Pancreas (tissue), 10 donors: ENCODE measurements around the gene MED31. TPM values are rescaled to one million over a fixed set of nuclear protein-coding genes. Genes with fewer than 3 reads are reported as not detected.
"Not testable (repeated sequence)": the region's sequence is repeated elsewhere in the genome, so short reads cannot be mapped to it uniquely, and the experiment has no call there.

Experiments
- ATAC-seq, 4 donors: fragments of 200-7000 bp; cut with Tn5 transposase; one replicate each; pipeline versions ENCODE4 v1.8.0 to v1.9.1; 2020; ENCODE audit warnings: mild to moderate bottlenecking in 4 of 4, moderate library complexity in 4 of 4
- DNase-seq, 6 donors: peaks; one replicate each; pipeline ENCODE4 v3.0.0-alpha.2; 2020
- FAIRE-seq: peaks from 2 replicates; lab custom pipeline; 2012; peaks lifted over from hg19 to GRCh38; lab: Jason Lieb, UNC
- H3K27ac ChIP-seq, 4 donors: fragments of 200-600 bp; sonication (generic); 1 replicate in 3 of 4; 2 replicates in 1 of 4; pipeline versions ENCODE4 v1.5.0 to v1.8.0; 2020
- H3K27me3 ChIP-seq, 4 donors: fragments of 200-600 bp; one replicate each; pipeline ENCODE4 v1.8.0; 2021
- H3K36me3 ChIP-seq, 3 donors: fragments of 200-600 bp; sonication (generic) in 1 of 3; one replicate each; pipeline versions ENCODE4 v1.5.0 to v1.8.0; 2020 to 2021
- H3K4me1 ChIP-seq, 3 donors: fragments of 200-600 bp; one replicate each; pipeline ENCODE4 v1.8.0; 2021
- H3K4me3 ChIP-seq, 4 donors: fragments of 200-600 bp; sonication (generic) in 2 of 4; one replicate each; pipeline versions ENCODE4 v1.5.0 to v1.8.0; 2020 to 2021
- H3K9me3 ChIP-seq, 4 donors: fragments of 200-600 bp; one replicate each; pipeline ENCODE4 v1.8.0; 2021
- WGBS, 2 donors: extraction: QIAGEN DNeasy Blood & Tissue Kit; methylation state at CpG; one replicate each; pipeline ENCODE4 v1.1.7; 2013; 5-methylcytosine and 5-hydroxymethylcytosine counted together
- intact Hi-C, 3 donors: fragments of 100-400 bp; cut with DNase I; formaldehyde crosslinking; loops; one replicate each; pipeline versions ENCODE4 v1.11.1 to v1.14.2; 2022
- polyA plus RNA-seq, 2 donors: library from polyadenylated mRNA; stranded (reverse); fragments of 200-250 nt; gene quantifications; one replicate each; pipeline ENCODE4 v1.2.3, GENCODE V29; 2013
- total RNA-seq, 6 donors: library from RNA; stranded (reverse); fragmentation: NEBNext Ultra II Directional in 4 of 6; extraction: Animal tissue kit (Norgen Biotek cat#: 25700) in 4 of 6; gene quantifications; one replicate each; pipeline versions ENCODE4 v1.2.1 to v1.2.4, GENCODE V29; 2021 to 2023
- TF ChIP-seq, protein P1 (sequence below), 4 donors: fragments of 200-600 bp; sonication (generic) in 3 of 4; IDR thresholded peaks; one replicate each; pipeline versions ENCODE4 v1.5.0 to v1.8.0; 2021; ENCODE audit warnings: antibody characterized with exemption in 4 of 4
- donor health status: healthy with polysubstance abuse.
- donor health status: DM: no; HTN: no; CAD: no; lungs with moderate emphysema.
- donor health status: DM: no; HTN: no; CAD: no.
- donor health status: control.
- donor health status: control.
- donor health status: Bipolar disorder and iron deficiency.
- donor health status: DM: yes; HTN: yes; CAD: no.
- donor health status: DM: no; HTN: no; CAD: no.
- donor health status: DM: no; HTN: no; CAD: no.
- donor health status: DM: yes; HTN: yes; CAD: no.

Gene MED31
- total and polyA plus RNA-seq, 8 donors: 2.2 to 14.5 (median 6.4) TPM

DNA sequence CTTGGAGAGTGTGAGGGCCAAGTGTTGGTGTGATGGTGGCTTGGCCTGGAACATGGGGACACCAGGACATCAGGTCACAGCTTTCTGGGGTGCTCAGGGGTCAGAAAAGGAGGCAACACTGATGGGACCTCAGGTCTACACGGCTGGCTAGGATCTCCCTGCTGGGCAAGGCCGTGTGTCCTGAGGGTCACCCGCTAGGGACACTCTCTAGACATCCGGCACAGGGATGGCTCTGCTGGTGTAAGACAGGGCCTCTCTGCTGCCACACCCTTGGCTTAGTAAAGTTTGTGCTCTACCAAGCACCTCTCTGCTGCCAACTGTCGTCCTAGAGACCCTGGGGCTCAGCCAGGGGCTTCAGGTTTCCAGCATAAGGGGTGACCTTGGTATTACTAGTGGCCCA is 45.5 kb upstream of the MED31 start:
- H3K9me3 ChIP-seq: no peaks in the 10 kb centered on the region
- ATAC-seq (no peak), DNase-seq (no peak), FAIRE-seq (no peak)
- no peak overlapping the region for H3K27ac ChIP-seq
- WGBS, 2 donors: 68 to 88% methylated on average over 5 of the region's 5 CpGs
- TF ChIP-seq, protein P1, sequence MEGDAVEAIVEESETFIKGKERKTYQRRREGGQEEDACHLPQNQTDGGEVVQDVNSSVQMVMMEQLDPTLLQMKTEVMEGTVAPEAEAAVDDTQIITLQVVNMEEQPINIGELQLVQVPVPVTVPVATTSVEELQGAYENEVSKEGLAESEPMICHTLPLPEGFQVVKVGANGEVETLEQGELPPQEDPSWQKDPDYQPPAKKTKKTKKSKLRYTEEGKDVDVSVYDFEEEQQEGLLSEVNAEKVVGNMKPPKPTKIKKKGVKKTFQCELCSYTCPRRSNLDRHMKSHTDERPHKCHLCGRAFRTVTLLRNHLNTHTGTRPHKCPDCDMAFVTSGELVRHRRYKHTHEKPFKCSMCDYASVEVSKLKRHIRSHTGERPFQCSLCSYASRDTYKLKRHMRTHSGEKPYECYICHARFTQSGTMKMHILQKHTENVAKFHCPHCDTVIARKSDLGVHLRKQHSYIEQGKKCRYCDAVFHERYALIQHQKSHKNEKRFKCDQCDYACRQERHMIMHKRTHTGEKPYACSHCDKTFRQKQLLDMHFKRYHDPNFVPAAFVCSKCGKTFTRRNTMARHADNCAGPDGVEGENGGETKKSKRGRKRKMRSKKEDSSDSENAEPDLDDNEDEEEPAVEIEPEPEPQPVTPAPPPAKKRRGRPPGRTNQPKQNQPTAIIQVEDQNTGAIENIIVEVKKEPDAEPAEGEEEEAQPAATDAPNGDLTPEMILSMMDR (IDR thresholded peaks at IDR 0.05): no peak
- H3K27me3 ChIP-seq: no peaks in the 10 kb centered on the region
- no peaks in the 10 kb centered on the region for H3K36me3 ChIP-seq
- H3K4me1 ChIP-seq: no peaks in the 10 kb centered on the region
- H3K4me3 ChIP-seq: no peak overlapping the region
- intact Hi-C loops: no loop called here

DNA sequence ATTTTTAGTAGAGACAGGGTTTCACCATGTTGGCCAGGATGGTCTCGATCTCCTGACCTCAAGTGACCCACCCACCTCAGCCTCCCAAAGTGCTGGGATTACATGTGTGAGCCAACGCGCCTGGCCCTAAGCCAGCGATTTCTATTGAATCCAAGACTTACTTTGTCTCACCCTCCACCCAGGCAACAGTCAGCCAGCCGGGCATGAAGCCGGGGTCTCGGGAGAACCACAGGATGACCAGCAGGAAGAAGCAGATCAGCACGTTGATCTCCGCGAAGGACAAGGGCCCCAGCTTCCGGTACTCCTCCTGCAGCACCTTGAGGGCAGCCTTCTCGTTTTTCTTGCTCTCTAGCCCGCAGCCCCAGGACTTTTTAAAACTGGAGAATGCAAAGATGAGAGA is 44.2 kb upstream of the MED31 start:
- no peaks in the 10 kb centered on the region for H3K9me3 ChIP-seq
- DNase-seq: no peak
- WGBS, 2 donors: 62 to 89% methylated on average over 13 of the region's 13 CpGs
- TF ChIP-seq, protein P1 (IDR thresholded peaks at IDR 0.05): no peak
- H3K4me1 ChIP-seq: no peaks in the 10 kb centered on the region
- intact Hi-C loops: no loop called here
- no peaks in the 10 kb centered on the region for H3K36me3 ChIP-seq
- FAIRE-seq: no peak
- no peak overlapping the region for H3K27ac ChIP-seq
- H3K4me3 ChIP-seq: no peak overlapping the region
- ATAC-seq: no peak
- H3K27me3 ChIP-seq: no peaks in the 10 kb centered on the region

- no peaks in the 10 kb centered on the region for H3K27me3 ChIP-seq
- H3K4me1 ChIP-seq: no peaks in the 10 kb centered on the region
- WGBS, 2 donors: 69 to 94% methylated on average over 2 of the region's 2 CpGs
- ATAC-seq (no peak), DNase-seq (no peak), FAIRE-seq (no peak)
- TF ChIP-seq, protein P1 (IDR thresholded peaks at IDR 0.05): no peak
- no peak overlapping the region for H3K4me3 ChIP-seq
- intact Hi-C loops: no loop called here
- no peak overlapping the region for H3K27ac ChIP-seq
- H3K9me3 ChIP-seq: no peaks in the 10 kb centered on the region
- no peaks in the 10 kb centered on the region for H3K36me3 ChIP-seq
These were observed 43.6 kb upstream of the MED31 start for GRCh38 chr17:6695051-6695450.

- H3K27me3 ChIP-seq, H3K4me3 ChIP-seq, H3K4me1 ChIP-seq, ATAC-seq, H3K36me3 ChIP-seq, FAIRE-seq, H3K9me3 ChIP-seq, H3K27ac ChIP-seq, intact Hi-C loops, DNase-seq: not testable (repeated sequence)
- WGBS, 2 donors: 44 to 69% methylated on average over 6 of the region's 6 CpGs
These were observed 40.6 kb upstream of the MED31 start for GRCh38 chr17:6691958-6692357.

GRCh38 chr17:6691546-6691945 is 40.1 kb upstream of the MED31 start:
- H3K9me3 ChIP-seq: no peaks in the 10 kb centered on the region
- H3K27me3 ChIP-seq: no peaks in the 10 kb centered on the region
- no peaks in the 10 kb centered on the region for H3K4me1 ChIP-seq
- ATAC-seq (no peak), DNase-seq (no peak), FAIRE-seq (no peak)
- TF ChIP-seq, protein P1 (IDR thresholded peaks at IDR 0.05): no peak
- no peak overlapping the region for H3K27ac ChIP-seq
- H3K36me3 ChIP-seq: no peaks in the 10 kb centered on the region
- 56 to 67% methylated on average over 3 of the region's 3 CpGs for WGBS, 2 donors
- intact Hi-C loops: no loop called here
- H3K4me3 ChIP-seq: no peak overlapping the region
